K562 (cell line): ENCODE results near the gene AIF1. TPM values are rescaled to one million over a fixed set of nuclear protein-coding genes. Genes with fewer than 3 reads are reported as not detected.
A peak's percentile ranks its signal among the peaks of the same experiment; 100 is the strongest.

ENCODE experiments used
- ARID2 ChIP-seq: fragments of 450-650 bp; IDR thresholded peaks from 2 replicates; pipeline ENCODE4 v1.6.1; 2017; ENCODE audit warnings: antibody characterized with exemption, mild to moderate bottlenecking
- BRF1 ChIP-seq: IDR thresholded peaks from 3 replicates; pipeline ENCODE4 v1.6.1; 2011; ENCODE audit warnings: borderline replicate concordance, mild to moderate bottlenecking; ENCODE audit not compliant: insufficient read length; ENCODE audit errors: extremely low read depth
- ERF ChIP-seq: fragments of 450-650 bp; formaldehyde crosslinking; IDR thresholded peaks from 2 replicates; pipeline ENCODE4 v1.4.0; 2020; ENCODE audit warnings: mild to moderate bottlenecking, mixed read lengths
- EWSR1 ChIP-seq: fragments of 450-650 bp; IDR thresholded peaks from 2 replicates; pipeline ENCODE4 v1.6.1; 2018; ENCODE audit warnings: borderline replicate concordance, mild to moderate bottlenecking, low read depth, moderate library complexity; ENCODE audit not compliant: partially characterized antibody
- HNRNPUL1 ChIP-seq: fragments of 200-400 bp; formaldehyde crosslinking; IDR thresholded peaks from 2 replicates; pipeline ENCODE4 v1.6.1; 2017; ENCODE audit warnings: low read length
- KAT8 ChIP-seq: fragments of 450-650 bp; IDR thresholded peaks from 2 replicates; pipeline ENCODE4 v1.6.1; 2016; ENCODE audit warnings: low read depth, mild to moderate bottlenecking
- MXD1 ChIP-seq: fragments of 250-450 bp; sonication (Bioruptor Pico); IDR thresholded peaks from 2 replicates; pipeline ENCODE4 v1.8.0; 2021; ENCODE audit warnings: borderline replicate concordance, mild to moderate bottlenecking, moderate library complexity; ENCODE audit not compliant: poor library complexity, severe bottlenecking
- POU5F1 ChIP-seq: fragments of 150-350 bp; IDR thresholded peaks from 2 replicates; pipeline ENCODE4 v1.6.1; 2014; ENCODE audit warnings: borderline replicate concordance, low read length, low read depth, mild to moderate bottlenecking; ENCODE audit not compliant: partially characterized antibody
- RHOXF2B ChIP-seq: fragments of 250-450 bp; sonication (Bioruptor Pico); conservative IDR thresholded peaks from 2 replicates; pipeline ENCODE4 v1.5.1; 2021
- SLC30A9 ChIP-seq: fragments of 250-450 bp; sonication (Bioruptor Pico); IDR thresholded peaks from 2 replicates; pipeline ENCODE4 v1.8.0; 2022; ENCODE audit warnings: mild to moderate bottlenecking, moderate library complexity
- ZC3H8 ChIP-seq: fragments of 450-650 bp; IDR thresholded peaks from 2 replicates; pipeline ENCODE4 v1.6.1; 2017
- ZNF512 ChIP-seq: IDR thresholded peaks from 2 replicates; pipeline ENCODE4 v1.6.1; 2016; ENCODE audit warnings: missing genetic modification characterization, missing compliant biosample characterization
- ZNF551 ChIP-seq: fragments of 250-450 bp; sonication (Bioruptor Pico); IDR thresholded peaks from 2 replicates; pipeline ENCODE4 v1.5.0; 2021; ENCODE audit warnings: mild to moderate bottlenecking, moderate library complexity
- ZNF77 ChIP-seq: fragments of 250-450 bp; sonication (Bioruptor Pico); IDR thresholded peaks from 2 replicates; pipeline ENCODE4 v1.5.0; 2020
- polyA plus RNA-seq, 8 experiments: library from polyadenylated mRNA; depleted of rRNA in 4 of 8; stranded (reverse) in 5 of 8; unstranded in 3 of 8; fragments of >200 nt; fragmentation: Nextera tagmentation in 2 of 8; fragmentation: Illumina TruSeq in 1 of 8; extraction: Ambion mirVana in 2 of 8; extraction: Trizol in 1 of 8; gene quantifications; 2 replicates each; pipeline versions ENCODE4 v1.2.1 to v1.2.3, GENCODE V29; 2011 to 2014; ENCODE audit warnings: inconsistent platforms in 1 of 8, missing spikeins in 1 of 8
- total RNA-seq, 7 experiments: library from RNA; depleted of rRNA in 6 of 7; stranded (reverse); fragments of >200 nt in 6 of 7; fragmentation: Illumina TruSeq in 2 of 7; extraction: Trizol in 2 of 7; gene quantifications; 2 replicates each; pipeline versions ENCODE4 v1.2.1 to v1.2.3, GENCODE V29; 2011 to 2021; ENCODE audit warnings: low replicate concordance in 1 of 7
- TF ChIP-seq, protein P1 (sequence below): fragments of 450-650 bp; formaldehyde crosslinking; IDR thresholded peaks from 2 replicates; pipeline ENCODE4 v1.4.0; 2020; ENCODE audit warnings: mild to moderate bottlenecking
- TF ChIP-seq, protein P2 (sequence below): sonication (generic); formaldehyde crosslinking; IDR thresholded peaks from 2 replicates; pipeline ENCODE4 v1.8.1; 2023; ENCODE audit warnings: mild to moderate bottlenecking, missing genetic modification reagents
- TF ChIP-seq, protein P3 (sequence below): fragments of 450-650 bp; IDR thresholded peaks from 2 replicates; pipeline ENCODE4 v1.6.1; 2016; ENCODE audit warnings: missing biosample characterization, missing genetic modification characterization
- TF ChIP-seq, protein P4 (sequence below): fragments of 250-450 bp; sonication (Bioruptor Pico); IDR thresholded peaks from 2 replicates; pipeline ENCODE4 v1.8.0; 2022; ENCODE audit warnings: inconsistent platforms, mild to moderate bottlenecking, moderate library complexity, borderline replicate concordance
- TF ChIP-seq, protein P5 (sequence below): fragments of 250-450 bp; sonication (Bioruptor Pico); IDR thresholded peaks from 2 replicates; pipeline ENCODE4 v1.9.0; 2021; ENCODE audit warnings: mild to moderate bottlenecking

The AIF1 gene
- total and polyA plus RNA-seq, 9 of the 15 experiments (the other 6 are each of a cell fraction or from before 2014, with no cell fraction given), result 9.4 to 33.4 (median 19.4) TPM

DNA sequence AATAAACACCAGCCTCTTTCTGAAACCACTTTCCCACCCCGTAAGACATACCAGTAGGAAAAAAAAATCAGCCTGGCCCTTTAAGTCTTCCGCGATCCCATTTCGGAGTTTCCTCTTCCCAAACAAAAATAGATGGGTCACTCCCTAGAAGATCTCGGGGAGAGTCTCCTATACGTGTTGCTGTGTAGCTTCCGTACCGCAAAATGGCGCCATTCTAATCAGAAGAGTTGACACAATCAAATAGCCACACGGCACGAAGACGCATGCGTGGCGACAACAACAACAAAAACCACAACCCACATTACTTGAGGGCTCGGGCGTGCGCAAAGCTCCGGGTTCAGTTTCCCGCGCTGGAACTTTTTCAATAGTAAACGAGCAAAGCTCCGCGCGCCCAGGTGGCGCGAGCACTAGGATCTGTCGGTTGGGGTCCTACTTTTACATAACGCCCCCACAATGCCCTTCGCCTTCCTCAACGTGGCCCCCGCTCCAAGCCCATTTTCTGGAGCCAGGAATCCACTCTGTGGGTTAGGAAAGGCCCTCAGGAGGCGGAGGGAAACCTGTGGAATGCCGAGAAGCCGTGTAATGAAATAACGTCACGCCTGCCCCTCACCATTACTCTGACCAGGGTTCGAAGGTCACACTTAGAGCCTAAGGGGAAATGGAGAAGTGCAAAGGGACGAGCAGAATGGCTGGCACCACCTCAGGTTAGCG is 49.9 kb downstream of the AIF1 start, which contains the start of gene GPANK1 (continued):
- TF ChIP-seq BRF1 (no peak), ZC3H8 (peak; percentile 85), SLC30A9 (no peak), ZNF77 (CRISPR knock-in tag) (0 out of 2 replicates have a peak, but pooled peaks have one; percentile 4), KAT8 (peak; percentile 76; the same call in 1 of the 2 replicates), HNRNPUL1 (no peak; the same call in 1 of the 2 replicates), ZNF551 (CRISPR knock-in tag) (no peak), MXD1 (CRISPR knock-in tag) (peak; percentile 32), RHOXF2B (no peak), ERF (CRISPR knock-in tag) (peak; percentile 40), EWSR1 (no peak), POU5F1 (peak; percentile 36), ARID2 (no peak), ZNF512 (tag) (no peak)
- TF ChIP-seq, protein P1, sequence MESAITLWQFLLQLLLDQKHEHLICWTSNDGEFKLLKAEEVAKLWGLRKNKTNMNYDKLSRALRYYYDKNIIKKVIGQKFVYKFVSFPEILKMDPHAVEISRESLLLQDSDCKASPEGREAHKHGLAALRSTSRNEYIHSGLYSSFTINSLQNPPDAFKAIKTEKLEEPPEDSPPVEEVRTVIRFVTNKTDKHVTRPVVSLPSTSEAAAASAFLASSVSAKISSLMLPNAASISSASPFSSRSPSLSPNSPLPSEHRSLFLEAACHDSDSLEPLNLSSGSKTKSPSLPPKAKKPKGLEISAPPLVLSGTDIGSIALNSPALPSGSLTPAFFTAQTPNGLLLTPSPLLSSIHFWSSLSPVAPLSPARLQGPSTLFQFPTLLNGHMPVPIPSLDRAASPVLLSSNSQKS (CRISPR knock-in tag), result no peak; the same call in 1 of the 2 replicates
- TF ChIP-seq, protein P2, sequence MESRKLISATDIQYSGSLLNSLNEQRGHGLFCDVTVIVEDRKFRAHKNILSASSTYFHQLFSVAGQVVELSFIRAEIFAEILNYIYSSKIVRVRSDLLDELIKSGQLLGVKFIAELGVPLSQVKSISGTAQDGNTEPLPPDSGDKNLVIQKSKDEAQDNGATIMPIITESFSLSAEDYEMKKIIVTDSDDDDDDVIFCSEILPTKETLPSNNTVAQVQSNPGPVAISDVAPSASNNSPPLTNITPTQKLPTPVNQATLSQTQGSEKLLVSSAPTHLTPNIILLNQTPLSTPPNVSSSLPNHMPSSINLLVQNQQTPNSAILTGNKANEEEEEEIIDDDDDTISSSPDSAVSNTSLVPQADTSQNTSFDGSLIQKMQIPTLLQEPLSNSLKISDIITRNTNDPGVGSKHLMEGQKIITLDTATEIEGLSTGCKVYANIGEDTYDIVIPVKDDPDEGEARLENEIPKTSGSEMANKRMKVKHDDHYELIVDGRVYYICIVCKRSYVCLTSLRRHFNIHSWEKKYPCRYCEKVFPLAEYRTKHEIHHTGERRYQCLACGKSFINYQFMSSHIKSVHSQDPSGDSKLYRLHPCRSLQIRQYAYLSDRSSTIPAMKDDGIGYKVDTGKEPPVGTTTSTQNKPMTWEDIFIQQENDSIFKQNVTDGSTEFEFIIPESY (CRISPR knock-in tag), result no peak; the same call in none of the 2 replicates
- TF ChIP-seq, protein P3, sequence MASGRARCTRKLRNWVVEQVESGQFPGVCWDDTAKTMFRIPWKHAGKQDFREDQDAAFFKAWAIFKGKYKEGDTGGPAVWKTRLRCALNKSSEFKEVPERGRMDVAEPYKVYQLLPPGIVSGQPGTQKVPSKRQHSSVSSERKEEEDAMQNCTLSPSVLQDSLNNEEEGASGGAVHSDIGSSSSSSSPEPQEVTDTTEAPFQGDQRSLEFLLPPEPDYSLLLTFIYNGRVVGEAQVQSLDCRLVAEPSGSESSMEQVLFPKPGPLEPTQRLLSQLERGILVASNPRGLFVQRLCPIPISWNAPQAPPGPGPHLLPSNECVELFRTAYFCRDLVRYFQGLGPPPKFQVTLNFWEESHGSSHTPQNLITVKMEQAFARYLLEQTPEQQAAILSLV, result no peak
- TF ChIP-seq, protein P4, sequence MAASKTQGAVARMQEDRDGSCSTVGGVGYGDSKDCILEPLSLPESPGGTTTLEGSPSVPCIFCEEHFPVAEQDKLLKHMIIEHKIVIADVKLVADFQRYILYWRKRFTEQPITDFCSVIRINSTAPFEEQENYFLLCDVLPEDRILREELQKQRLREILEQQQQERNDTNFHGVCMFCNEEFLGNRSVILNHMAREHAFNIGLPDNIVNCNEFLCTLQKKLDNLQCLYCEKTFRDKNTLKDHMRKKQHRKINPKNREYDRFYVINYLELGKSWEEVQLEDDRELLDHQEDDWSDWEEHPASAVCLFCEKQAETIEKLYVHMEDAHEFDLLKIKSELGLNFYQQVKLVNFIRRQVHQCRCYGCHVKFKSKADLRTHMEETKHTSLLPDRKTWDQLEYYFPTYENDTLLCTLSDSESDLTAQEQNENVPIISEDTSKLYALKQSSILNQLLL (CRISPR knock-in tag), result no peak
- TF ChIP-seq, protein P5, sequence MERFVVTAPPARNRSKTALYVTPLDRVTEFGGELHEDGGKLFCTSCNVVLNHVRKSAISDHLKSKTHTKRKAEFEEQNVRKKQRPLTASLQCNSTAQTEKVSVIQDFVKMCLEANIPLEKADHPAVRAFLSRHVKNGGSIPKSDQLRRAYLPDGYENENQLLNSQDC (CRISPR knock-in tag), result peak; percentile 36; the same call in 1 of the 2 replicates
